OCI-LY3 (cell line): Measurements from ENCODE around the gene PSEN1.

Source experiments
- H2AFZ ChIP-seq: fragments of 200-600, 300-600 bp; shearing (Covaris generic); 2 replicates; pipeline ENCODE4 v1.6.0; 2014; ENCODE audit warnings: antibody characterized with exemption, low read depth, low read length
- H3K27ac ChIP-seq: fragments of 200-600, 300-600 bp; sonication (generic); 2 replicates; pipeline ENCODE4 v1.5.1; 2014; ENCODE audit warnings: mild to moderate bottlenecking, low read length, moderate library complexity, mixed read lengths
- H3K27me3 ChIP-seq: fragments of 200-600, 300-600 bp; sonication (generic); 2 replicates; pipeline ENCODE4 v1.6.1; 2014; ENCODE audit warnings: low read depth, low read length, mixed read lengths
- H3K36me3 ChIP-seq: fragments of 200-600, 300-600 bp; sonication (generic); replicated peaks from 2 replicates; pipeline ENCODE3; 2014; ENCODE audit warnings: low read depth, low read length, mixed read lengths
- H3K4me1 ChIP-seq: fragments of 300-600, 200-600 bp; sonication (generic); 2 replicates; pipeline ENCODE4 v1.6.1; 2014; ENCODE audit warnings: low read length, mixed read lengths
- H3K4me2 ChIP-seq: fragments of 200-600, 300-600 bp; sonication (generic); 2 replicates; pipeline ENCODE4 v1.6.1; 2014; ENCODE audit warnings: low read length, mixed read lengths
- H3K4me3 ChIP-seq: fragments of 300-600, 200-600 bp; sonication (generic); 2 replicates; pipeline ENCODE4 v1.5.1; 2014; ENCODE audit warnings: antibody characterized with exemption, mild to moderate bottlenecking, low read length, moderate library complexity
- H3K79me2 ChIP-seq: fragments of 300-600, 200-600 bp; shearing (Covaris generic); 2 replicates; pipeline ENCODE4 v1.6.1; 2014; ENCODE audit warnings: mild to moderate bottlenecking, low read length, mixed read lengths
- H3K9ac ChIP-seq: fragments of 300-600, 200-600 bp; shearing (Covaris generic); 2 replicates; pipeline ENCODE4 v1.6.0; 2014; ENCODE audit warnings: mild to moderate bottlenecking, low read length, moderate library complexity
- H3K9me3 ChIP-seq: fragments of 200-600, 300-600 bp; shearing (Covaris generic); 2 replicates; pipeline ENCODE4 v1.6.1; 2014; ENCODE audit warnings: low read length, mixed read lengths; ENCODE audit not compliant: insufficient read depth
- H4K20me1 ChIP-seq: fragments of 200-600, 300-600 bp; sonication (generic); 2 replicates; pipeline ENCODE4 v1.6.1; 2016; ENCODE audit warnings: low read length, mixed read lengths; ENCODE audit not compliant: insufficient read depth
- EZH2phosphoT487 ChIP-seq: fragments of 200-600 bp; shearing (Covaris generic); IDR thresholded peaks from 2 replicates; pipeline ENCODE4 v1.6.1; 2018; ENCODE audit warnings: antibody characterized with exemption, mixed run types, low read depth
- TF ChIP-seq, protein P1 (sequence below): fragments of 200-600, 300-600 bp; sonication (generic); IDR thresholded peaks from 2 replicates; pipeline ENCODE4 v1.5.1; 2014; ENCODE audit warnings: antibody characterized with exemption, low read length, low read depth

PSEN1 gene

GRCh38 chr14:73209953-73210352 lies 73.6 kb downstream of the PSEN1 start:
- Histone ChIP-seq H3K27me3 (no peaks in the 10 kb centered on the region), H3K79me2 (no peaks in the 10 kb centered on the region), H3K27ac (no peak overlapping the region), H3K9me3 (no peaks in the 10 kb centered on the region), H3K4me2 (no peak overlapping the region), H3K4me1 (no peaks in the 10 kb centered on the region), H4K20me1 (no peaks in the 10 kb centered on the region), H3K36me3 (peaks cover 50% of the 10 kb centered on the region), H3K4me3 (no peak overlapping the region), H3K9ac (no peak overlapping the region), H2AFZ (no peak overlapping the region)
- TF ChIP-seq EZH2phosphoT487, result no peak
- TF ChIP-seq, protein P1, sequence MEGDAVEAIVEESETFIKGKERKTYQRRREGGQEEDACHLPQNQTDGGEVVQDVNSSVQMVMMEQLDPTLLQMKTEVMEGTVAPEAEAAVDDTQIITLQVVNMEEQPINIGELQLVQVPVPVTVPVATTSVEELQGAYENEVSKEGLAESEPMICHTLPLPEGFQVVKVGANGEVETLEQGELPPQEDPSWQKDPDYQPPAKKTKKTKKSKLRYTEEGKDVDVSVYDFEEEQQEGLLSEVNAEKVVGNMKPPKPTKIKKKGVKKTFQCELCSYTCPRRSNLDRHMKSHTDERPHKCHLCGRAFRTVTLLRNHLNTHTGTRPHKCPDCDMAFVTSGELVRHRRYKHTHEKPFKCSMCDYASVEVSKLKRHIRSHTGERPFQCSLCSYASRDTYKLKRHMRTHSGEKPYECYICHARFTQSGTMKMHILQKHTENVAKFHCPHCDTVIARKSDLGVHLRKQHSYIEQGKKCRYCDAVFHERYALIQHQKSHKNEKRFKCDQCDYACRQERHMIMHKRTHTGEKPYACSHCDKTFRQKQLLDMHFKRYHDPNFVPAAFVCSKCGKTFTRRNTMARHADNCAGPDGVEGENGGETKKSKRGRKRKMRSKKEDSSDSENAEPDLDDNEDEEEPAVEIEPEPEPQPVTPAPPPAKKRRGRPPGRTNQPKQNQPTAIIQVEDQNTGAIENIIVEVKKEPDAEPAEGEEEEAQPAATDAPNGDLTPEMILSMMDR, result no peak

DNA sequence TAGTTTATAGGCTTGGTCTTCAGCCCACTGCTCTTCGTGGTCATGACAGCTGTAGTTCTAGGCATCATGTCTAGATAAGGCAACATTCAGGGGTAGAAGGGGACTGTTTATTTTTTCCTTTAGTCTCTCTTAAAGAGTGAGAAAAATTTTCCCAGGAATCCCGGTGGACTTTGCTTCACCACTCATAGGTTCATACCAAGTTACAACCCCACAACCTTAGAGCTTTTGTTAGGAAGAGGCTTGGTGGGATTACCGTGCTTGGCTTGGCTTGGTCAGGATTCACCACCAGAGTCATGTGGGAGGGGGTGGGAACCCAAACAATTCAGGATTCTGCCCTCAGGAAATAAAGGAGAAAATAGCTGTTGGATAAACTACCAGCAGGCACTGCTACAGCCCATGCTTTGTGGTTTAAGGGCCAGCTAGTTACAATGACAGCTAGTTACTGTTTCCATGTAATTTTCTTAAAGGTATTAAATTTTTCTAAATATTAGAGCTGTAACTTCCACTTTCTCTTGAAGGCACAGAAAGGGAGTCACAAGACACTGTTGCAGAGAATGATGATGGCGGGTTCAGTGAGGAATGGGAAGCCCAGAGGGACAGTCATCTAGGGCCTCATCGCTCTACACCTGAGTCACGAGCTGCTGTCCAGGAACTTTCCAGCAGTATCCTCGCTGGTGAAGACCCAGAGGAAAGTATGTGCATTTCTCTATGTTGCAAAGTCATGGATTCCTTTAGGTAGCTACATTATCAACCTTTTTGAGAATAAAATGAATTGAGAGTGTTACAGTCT lies 75.1 kb downstream of the PSEN1 start:
- Histone ChIP-seq H3K79me2 (no peaks in the 10 kb centered on the region), H3K27ac (no peak overlapping the region), H3K4me2 (no peak overlapping the region), H3K9ac (no peak overlapping the region), H3K36me3 (peaks cover 50% of the 10 kb centered on the region), H2AFZ (no peak overlapping the region), H3K4me3 (no peak overlapping the region), H3K4me1 (no peaks in the 10 kb centered on the region), H3K9me3 (no peaks in the 10 kb centered on the region), H4K20me1 (no peaks in the 10 kb centered on the region), H3K27me3 (no peaks in the 10 kb centered on the region)
- no peak for TF ChIP-seq EZH2phosphoT487
- TF ChIP-seq, protein P1, result no peak

DNA sequence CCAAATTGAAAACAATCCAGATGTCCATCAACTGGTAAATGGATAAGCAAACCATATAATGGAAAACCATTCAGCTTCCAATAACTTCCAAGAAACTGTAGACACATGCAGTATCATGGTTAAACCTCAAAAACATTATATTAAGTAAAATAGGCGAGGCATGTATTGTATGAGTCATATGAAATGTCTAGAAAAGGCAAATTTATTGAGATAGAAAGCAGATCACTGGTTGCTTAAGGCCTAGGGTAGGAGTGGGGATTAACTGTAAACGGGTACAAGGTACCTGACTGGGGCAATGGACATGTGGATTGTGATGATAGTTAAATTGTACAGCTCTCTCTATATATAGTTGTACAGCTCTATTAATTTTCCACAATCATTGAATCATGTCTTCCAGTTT lies 79.7 kb downstream of the PSEN1 start:
- Histone ChIP-seq H3K4me3 (no peak overlapping the region), H3K9ac (no peak overlapping the region), H3K79me2 (no peaks in the 10 kb centered on the region), H3K4me1 (no peaks in the 10 kb centered on the region), H2AFZ (no peak overlapping the region), H3K4me2 (no peak overlapping the region), H3K27ac (no peak overlapping the region), H4K20me1 (no peaks in the 10 kb centered on the region), H3K9me3 (no peaks in the 10 kb centered on the region), H3K36me3 (peaks cover 33% of the 10 kb centered on the region), H3K27me3 (no peaks in the 10 kb centered on the region)
- no peak for TF ChIP-seq EZH2phosphoT487
- TF ChIP-seq, protein P1, result no peak

DNA sequence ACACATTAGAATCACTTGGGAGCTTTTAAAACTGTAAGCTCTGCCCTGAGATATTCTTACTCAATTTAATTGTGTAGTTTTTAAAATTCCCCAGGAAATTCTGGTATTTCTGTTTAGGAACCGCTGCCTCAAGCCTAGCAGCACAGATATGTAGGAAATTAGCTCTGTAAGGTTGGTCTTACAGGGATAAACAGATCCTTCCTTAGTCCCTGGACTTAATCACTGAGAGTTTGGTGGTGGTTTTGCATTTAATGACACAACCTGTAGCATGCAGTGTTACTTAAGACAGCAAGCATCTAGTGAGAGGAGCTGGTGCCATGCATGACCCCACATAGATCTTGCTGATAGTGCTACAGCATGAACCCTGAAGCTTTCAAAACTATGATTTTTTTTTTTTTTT lies 81.1 kb downstream of the PSEN1 start:
- H3K27me3 ChIP-seq, result no peaks in the 10 kb centered on the region
- no peak overlapping the region for H3K4me3 ChIP-seq
- peaks cover 31% of the 10 kb centered on the region for H3K36me3 ChIP-seq
- H4K20me1 ChIP-seq, result no peaks in the 10 kb centered on the region
- no peak overlapping the region for H3K9ac ChIP-seq
- H2AFZ ChIP-seq, result no peak overlapping the region
- no peak overlapping the region for H3K4me2 ChIP-seq
- H3K27ac ChIP-seq, result no peak overlapping the region
- H3K4me1 ChIP-seq, result peaks cover 6% of the 10 kb centered on the region
- no peaks in the 10 kb centered on the region for H3K9me3 ChIP-seq
- TF ChIP-seq EZH2phosphoT487, result no peak
- TF ChIP-seq, protein P1, result no peak
- no peaks in the 10 kb centered on the region for H3K79me2 ChIP-seq
